GM12801 (cell line): Measurements from ENCODE around the gene ST3GAL3.

Experiments used
- CTCF ChIP-seq: IDR thresholded peaks from one replicate; pipeline ENCODE4 v1.5.1; 2011; ENCODE audit warnings: control low read depth; ENCODE audit not compliant: insufficient read length; ENCODE audit errors: extremely low read depth

The ST3GAL3 gene

GRCh38 chr1:43783096-43783670 is 75.8 kb downstream of the ST3GAL3 start:
- TF ChIP-seq CTCF, result no peak

- TF ChIP-seq CTCF, result no peak
These were observed 76.4 kb downstream of the ST3GAL3 start for GRCh38 chr1:43783671-43784205.

- TF ChIP-seq CTCF, result no peak
These were observed 79.0 kb downstream of the ST3GAL3 start for GRCh38 chr1:43786201-43786958.

- TF ChIP-seq CTCF, result no peak
These were observed 79.6 kb downstream of the ST3GAL3 start for GRCh38 chr1:43786960-43787359.

GRCh38 chr1:43789604-43790550 is 82.5 kb downstream of the ST3GAL3 start:
- TF ChIP-seq CTCF, result no peak

GRCh38 chr1:43791243-43791642 is 83.9 kb downstream of the ST3GAL3 start:
- TF ChIP-seq CTCF, result no peak

- no peak for TF ChIP-seq CTCF
These were observed 88.8 kb downstream of the ST3GAL3 start for GRCh38 chr1:43796111-43796581.
